HG03175 (cell line): ENCODE data around the gene ZBTB34.
A peak's percentile ranks its signal among the peaks of the same experiment; 100 is the strongest.

Experiments
- ATAC-seq: cut with Tn5 transposase; IDR thresholded peaks from one replicate; pipeline ENCODE4 v1.9.1; 2021; ENCODE audit warnings: mild to moderate bottlenecking, moderate library complexity; ENCODE audit not compliant: unreplicated experiment

ZBTB34 gene

GRCh38 chr9:126875756-126876510 lies 15.5 kb downstream of the ZBTB34 start:
- ATAC-seq = no peak

- no peak for ATAC-seq
Observed at GRCh38 chr9:126876531-126876930, 16.1 kb downstream of the ZBTB34 start.

- no peak for ATAC-seq
Observed at GRCh38 chr9:126877418-126877817, 17.0 kb downstream of the ZBTB34 start.

GRCh38 chr9:126879288-126879687 lies 18.8 kb downstream of the ZBTB34 start:
- no peak for ATAC-seq

GRCh38 chr9:126880226-126880946 lies 19.9 kb downstream of the ZBTB34 start:
- no peak for ATAC-seq

- no peak for ATAC-seq
Observed at GRCh38 chr9:126880947-126881332, 20.5 kb downstream of the ZBTB34 start.

GRCh38 chr9:126882746-126883145 lies 22.3 kb downstream of the ZBTB34 start:
- ATAC-seq = no peak

GRCh38 chr9:126883636-126884035 lies 23.2 kb downstream of the ZBTB34 start:
- no peak for ATAC-seq

- no peak for ATAC-seq
Observed at GRCh38 chr9:126885131-126885641, 24.7 kb downstream of the ZBTB34 start.

- no peak for ATAC-seq
Observed at GRCh38 chr9:126886034-126886822, 25.8 kb downstream of the ZBTB34 start.

GRCh38 chr9:126886897-126887296 lies 26.5 kb downstream of the ZBTB34 start:
- no peak for ATAC-seq

- no peak for ATAC-seq
Observed at GRCh38 chr9:126891676-126892075, 31.2 kb downstream of the ZBTB34 start.

GRCh38 chr9:126893079-126893478 lies 32.6 kb downstream of the ZBTB34 start:
- ATAC-seq = no peak

- ATAC-seq = no peak
Observed at GRCh38 chr9:126894052-126894603, 33.7 kb downstream of the ZBTB34 start.

- ATAC-seq = no peak
Observed at GRCh38 chr9:126902210-126902609, 41.8 kb downstream of the ZBTB34 start.

GRCh38 chr9:126904586-126904985 lies 44.1 kb downstream of the ZBTB34 start:
- ATAC-seq = no peak

- ATAC-seq = no peak
Observed at GRCh38 chr9:126906091-126906490, 45.7 kb downstream of the ZBTB34 start.

GRCh38 chr9:126907058-126907457 lies 46.6 kb downstream of the ZBTB34 start:
- no peak for ATAC-seq

GRCh38 chr9:126914458-126915280 lies 54.2 kb downstream of the ZBTB34 start, which contains the start of gene RALGPS1:
Gene RALGPS1, plus strand, starts transcription at chr9:126914782. Its CDS starts 47,508 bp downstream, at chr9:126962290.
- peak; percentile 96 for ATAC-seq

GRCh38 chr9:126915281-126915816 lies 54.9 kb downstream of the ZBTB34 start:
- peak; percentile 17 for ATAC-seq
